ENCODE data around the gene PPP1R9A.

Gene PPP1R9A

DNA sequence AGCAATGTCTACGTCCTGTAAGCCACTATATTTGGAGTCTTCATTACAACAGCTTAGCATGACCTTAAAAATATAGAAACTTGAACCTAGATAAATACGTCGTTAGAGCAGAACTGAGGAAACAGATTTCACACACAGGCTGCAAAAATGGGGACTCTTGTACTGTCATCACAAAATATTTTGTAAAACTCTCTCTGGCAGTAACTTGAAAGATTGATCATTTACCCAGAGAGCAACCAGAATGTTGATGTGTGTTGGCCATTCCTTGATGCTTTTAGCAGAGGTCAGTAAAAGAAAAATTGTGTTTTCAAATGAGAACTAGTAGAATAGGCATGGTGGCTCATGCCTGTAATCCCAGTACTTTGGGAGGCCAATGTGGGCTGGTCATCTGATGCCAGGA, 431.4 kb downstream of the PPP1R9A start:
- DNase-seq (ENCODE audit: extremely low read depth in 1 of 2, low read depth in 1 of 2) = no peak

DNA sequence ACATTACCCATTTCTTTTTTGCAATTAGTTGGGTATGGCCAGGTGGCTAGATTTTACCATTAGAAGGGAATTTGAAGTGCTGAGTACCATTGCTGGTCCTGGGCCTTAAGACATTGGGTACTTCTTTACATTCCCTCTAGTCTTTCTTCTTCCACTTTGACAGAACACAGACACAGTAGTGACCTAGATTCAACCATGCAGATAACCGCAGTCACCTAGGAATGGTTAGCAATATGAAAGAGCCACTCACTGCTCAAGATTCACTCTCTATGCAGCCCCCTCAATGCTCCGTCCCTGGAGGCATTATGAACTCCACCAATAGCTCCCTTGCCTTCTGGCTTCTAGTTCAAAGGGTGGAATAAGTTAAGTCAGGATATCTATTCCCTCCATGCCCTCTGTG, 433.1 kb downstream of the PPP1R9A start:
- DNase-seq (ENCODE audit: extremely low read depth in 1 of 2, low read depth in 1 of 2) = no peak

DNA sequence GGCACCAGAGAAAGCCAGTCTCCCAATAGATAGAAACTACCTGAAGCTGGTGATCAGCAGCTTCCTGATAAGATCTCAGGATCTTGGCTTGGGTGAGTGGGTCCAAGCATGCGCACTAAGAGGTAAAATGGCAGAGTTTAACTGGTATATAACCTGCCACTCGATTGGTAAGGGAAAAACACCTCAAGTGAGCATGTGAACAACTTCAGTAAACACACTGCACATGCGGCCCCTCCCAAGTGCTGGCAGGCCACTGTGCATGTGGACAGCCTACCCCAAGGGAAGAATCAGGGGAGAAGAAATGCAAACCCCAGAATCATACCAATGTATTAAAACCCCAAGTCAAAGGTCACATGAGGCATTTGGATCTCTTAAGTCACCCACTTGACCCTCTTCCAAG, 434.6 kb downstream of the PPP1R9A start:
- DNase-seq (ENCODE audit: extremely low read depth in 1 of 2, low read depth in 1 of 2) = no peak

DNA sequence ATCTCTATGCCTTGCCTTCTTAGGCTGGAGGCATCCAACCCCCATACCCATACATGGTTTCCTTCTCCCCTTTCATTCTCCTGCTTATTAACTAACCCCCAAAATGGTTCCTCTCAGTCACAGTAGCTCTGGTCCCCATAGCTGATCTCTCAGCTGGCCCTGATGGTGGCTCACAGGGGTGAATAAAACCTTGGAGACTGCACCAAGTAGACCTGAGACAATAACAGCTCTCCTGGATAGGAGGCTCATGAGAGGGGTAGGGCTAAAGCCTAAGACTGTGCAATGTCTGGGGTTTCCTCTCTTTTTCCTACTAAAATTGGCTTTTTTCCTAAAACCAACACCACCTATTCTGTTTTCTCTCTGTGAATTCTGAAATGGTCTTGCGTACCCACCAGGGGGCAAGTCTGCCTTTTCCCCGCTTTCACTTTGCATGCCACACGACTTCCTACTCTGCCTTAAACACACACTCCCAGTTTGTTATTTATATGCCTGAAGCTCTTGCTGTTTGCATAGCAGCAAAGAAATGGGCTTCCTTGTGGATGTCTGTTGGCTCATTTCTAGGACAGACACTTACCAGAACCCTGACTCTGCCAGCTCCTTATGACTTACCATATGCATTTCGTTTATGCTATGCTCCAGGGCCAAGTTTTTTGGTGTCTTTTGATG, 435.4 kb downstream of the PPP1R9A start:
- DNase-seq (ENCODE audit: extremely low read depth in 1 of 2, low read depth in 1 of 2) = no peak

Measured in activated CD8-positive, alpha-beta memory T cell treated with anti-CD3 and anti-CD28 coated beads for 1 hour (primary cell).